CD4-positive, alpha-beta T cell treated with Interleukin-6 for 4 hours (primary cell): Measurements from ENCODE around the gene USP9Y.

Experiments
- DNase-seq: peaks from one replicate; pipeline ENCODE4 v3.0.0-alpha.2; 2020; ENCODE audit warnings: mixed read lengths

USP9Y gene

DNA sequence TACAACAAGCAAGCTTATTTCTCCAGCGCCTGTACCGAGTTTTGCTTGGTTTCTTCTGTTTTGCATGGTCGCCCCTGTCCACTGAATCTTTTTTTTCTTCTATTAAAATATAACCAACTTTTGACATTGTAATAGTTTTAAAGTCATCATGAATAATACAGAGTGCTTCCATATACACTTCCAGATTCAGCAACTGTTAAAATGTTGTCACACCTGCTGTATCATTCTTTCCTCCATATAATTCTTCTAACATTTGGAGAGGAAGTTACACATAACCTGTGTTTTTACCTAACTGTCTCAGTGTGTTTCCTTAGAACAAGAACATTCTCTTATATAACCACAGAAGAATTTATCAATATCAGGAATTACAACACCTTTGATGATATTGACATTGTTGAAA lies 83.5 kb downstream of the USP9Y start:
- DNase-seq, result no peak

DNA sequence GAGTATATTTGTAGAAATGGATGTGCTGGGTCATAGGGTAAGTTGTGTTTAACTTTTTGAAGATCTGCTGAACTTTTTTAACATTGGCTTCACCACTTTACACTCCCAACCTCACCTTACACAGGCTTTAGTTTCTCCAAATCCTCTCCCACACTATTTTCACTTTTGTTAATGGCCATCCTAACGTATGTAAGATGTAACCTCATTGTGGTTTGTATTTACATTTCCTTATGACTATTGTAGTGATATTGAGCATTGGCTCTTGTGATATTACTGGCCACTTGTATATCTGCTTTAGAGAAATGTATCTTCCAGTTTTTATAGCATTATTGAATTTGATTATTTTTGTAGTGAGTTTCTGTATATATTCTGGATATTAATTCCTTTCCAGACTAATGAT lies 93.0 kb downstream of the USP9Y start:
- DNase-seq, result no peak

DNA sequence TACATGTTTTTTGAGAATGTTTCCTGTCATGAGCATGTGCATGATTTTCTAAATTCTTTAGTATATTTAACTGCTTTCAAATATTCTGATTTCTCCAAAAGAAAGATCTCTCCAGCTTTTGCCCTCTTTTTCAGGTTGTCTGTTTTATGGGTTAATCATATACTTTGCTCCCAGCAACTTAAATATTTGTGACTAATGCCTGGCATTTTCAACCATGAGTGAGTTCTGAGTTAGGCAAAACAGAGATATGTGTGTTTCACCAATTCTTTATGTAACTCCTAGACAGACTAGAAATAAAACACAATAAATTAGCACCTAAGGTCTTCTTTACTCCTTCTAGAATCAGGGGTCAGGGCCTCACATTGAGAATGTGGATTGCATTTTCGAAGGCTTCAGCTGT lies 107.0 kb downstream of the USP9Y start:
- no peak for DNase-seq

DNA sequence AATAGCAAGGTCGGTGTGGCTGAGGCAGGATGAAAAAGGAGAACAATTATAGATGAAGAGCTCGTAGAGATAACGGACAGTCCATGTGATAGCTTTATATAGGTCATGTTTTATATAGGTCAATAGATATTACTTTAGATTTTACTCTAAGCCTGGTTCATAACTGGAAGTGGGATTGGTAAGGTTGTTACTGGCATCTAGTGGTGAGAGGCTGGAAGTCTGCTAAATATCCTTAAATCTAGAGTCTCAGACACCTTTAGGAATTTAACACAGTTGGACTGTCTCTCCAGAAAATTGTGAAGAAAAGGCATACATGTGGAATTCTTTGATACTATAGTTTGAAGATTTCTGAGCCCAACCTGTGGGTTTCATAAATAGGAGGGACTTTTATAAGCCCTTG lies 108.0 kb downstream of the USP9Y start:
- DNase-seq, result no peak

DNA sequence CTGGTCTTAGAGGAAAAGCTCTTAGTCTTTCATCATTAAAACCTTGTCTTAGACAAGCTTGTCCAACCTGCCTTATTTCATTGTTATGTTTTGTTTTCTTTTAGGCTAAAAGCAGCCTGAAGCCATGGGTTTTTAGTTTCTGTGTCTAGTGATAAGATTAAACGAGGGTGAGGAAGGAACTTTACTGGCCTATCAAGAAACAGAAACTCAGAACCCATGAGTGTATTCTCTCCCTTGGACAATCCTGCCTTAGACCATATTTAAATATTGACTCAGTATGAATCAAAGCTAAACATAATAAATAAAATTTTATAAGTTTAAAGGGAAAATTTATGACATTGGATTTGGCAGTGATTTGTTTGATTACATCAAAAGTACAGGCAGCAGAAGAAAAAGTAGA lies 122.4 kb downstream of the USP9Y start:
- no peak for DNase-seq

DNA sequence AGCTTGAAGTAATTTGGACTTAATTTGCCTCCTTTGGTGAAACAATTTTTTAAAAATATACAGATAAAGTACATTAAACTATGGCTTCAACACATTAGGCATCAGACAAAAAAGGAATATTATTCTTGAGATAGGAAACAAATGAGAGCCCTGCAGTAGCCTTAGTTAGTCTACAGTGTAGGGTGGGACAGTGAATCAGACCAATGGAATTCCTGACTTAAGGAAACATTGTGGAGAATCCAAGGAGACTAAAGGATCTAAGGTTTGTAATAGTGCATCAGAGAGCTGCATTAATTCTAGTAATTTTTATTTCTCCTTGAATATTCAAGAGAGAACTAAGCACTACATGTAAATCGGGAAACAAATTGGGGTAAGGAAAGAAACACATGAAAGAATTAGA lies 125.8 kb downstream of the USP9Y start:
- DNase-seq, result no peak

DNA sequence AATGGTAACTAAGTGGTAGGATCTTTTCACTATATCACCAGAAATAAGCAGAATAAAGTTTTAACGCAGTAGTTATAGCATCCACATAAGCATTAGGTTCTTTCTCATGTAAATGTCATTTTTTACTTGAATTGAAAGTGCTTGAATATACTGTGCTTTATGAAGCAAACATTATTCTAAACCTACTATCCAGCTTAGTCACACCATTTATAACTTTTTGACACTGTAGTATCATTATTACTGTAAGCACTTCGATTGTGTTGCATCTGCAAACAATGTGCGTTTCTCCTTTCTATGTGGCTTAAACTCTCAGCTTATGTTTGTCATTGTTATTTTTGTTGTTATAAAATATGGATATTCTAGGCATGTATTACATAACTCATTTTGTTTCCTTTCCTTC lies 132.3 kb downstream of the USP9Y start:
- no peak for DNase-seq

DNA sequence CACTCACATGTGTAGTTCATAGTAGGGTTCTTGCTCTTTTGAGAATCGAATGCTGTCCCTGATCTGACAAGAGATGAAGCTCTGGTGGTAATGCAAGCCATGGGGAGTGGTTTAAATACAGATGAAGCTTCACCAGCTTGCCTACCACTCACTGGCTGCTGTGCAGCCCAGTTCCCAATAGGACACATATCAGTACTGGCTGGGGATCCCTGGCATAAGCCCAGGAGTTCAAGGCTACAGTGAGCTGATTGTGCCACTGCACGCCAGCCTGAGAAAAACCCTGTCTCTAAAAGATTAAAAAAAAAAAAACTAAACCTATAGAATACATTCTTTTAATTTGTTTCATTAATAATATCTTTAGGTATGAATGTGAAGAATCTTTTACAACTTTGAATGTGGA lies 136.5 kb downstream of the USP9Y start:
- DNase-seq, result no peak

DNA sequence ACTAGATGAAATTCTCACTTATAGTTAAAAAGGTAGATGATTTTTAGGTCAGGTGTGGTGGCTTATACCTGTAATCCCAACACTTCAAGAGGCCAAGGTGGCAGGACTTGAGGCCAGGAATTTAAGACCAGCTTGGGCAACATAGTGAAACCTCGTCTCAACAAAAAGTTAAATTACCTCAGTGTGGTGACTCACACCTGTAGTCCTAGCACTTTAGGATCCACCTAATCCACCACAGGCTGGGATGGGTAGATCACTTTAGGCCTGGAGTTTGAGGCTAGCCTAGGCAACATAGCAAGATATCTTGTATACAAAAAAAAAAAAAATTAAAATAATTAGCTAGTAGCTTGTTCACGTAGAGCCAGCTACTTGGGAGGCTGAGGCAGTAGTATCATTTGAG lies 140.3 kb downstream of the USP9Y start:
- no peak for DNase-seq

DNA sequence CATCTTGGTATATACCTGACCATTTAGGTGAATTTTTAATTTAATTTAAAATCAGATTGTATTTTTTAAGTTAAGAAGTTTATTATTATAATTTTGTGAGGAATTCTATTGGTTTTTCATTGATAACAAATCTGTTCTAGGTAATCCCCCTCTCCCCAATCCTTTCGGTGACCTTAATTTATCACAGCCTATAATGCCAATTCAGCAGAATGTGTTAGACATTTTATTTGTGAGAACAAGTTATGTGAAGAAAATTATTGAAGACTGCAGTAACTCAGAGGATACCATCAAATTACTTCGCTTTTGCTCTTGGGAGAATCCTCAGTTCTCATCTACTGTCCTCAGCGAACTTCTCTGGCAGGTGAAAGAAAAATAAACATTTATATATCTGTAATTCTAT lies 145.8 kb downstream of the USP9Y start:
- no peak for DNase-seq

DNA sequence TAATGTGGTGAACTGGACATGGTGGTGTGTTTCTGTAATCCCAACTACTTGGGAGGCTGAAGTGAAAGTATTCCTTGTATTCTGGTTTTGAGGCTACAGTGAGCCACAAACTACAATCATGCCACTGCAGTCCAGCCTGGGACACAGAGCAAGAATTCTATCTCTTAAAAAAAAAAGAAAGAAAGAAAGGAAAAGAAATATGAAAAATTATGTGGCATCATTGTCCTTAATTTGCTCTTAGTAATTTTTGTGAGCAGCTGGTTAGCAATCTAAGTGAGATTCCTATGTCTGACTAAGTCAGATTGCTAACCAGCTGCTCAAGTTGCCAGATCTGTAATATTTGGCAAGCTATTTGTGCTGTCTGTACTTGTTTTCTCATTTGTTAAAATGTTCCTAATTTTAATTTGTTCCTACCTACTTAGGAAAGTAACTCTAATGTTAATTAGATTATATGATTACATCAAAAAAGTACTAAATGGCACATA lies 154.8 kb downstream of the USP9Y start:
- DNase-seq, result no peak

DNA sequence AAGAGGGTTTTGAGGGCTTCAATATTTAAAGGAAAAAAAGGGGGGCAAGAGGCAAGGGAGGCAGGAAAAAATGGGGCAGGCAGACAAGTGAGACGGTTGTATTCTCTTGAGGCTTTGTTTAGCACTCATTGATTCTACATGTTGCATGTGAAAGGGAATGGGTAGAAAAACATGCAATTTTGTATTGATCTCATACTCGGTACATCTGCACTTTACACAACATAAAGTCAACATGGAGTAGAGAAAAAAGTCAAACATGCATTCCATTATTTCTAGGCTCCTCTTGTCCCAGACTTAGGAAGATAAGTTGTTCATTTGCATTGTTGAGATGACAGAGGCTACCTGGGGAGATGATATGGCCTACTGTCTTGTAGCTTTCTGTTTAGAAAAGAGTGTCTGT lies 166.9 kb downstream of the USP9Y start:
- no peak for DNase-seq

DNA sequence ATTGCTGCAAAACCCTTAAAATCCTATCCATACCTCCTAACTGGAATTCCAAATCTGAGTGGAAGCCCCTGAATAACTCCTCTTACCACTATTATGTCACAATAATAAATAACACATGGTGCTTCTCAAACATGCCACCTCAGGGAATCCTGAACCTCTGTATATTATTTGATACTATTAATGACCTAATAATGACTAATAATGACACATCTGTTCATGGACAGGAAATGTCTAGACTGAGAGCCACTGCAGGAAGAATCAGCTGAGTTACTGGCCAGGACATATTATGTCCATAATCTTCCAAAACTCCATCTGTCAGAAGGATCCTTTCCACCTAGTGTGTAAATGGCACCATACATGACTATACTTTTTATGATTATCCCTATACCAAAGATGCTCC lies 195.9 kb downstream of the USP9Y start:
- DNase-seq, result no peak

DNA sequence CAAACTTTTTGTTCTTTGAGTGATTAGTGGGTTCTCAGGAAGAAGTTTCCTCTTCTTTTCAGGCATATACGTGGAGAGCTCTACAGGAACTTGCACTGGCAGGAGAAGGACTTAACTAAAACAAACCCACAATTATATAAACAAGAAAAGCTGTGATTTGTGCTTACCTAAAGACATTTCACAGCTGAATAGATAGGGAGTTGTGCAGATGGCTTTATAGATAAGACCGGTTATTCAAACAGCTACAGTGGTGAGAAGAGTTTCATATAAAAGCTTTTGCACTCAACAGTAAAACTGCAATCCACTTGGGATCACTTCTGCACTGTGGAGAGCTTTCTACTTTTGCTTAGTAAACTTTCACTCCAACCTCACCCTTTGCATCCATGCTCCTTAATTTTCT lies 197.6 kb downstream of the USP9Y start:
- no peak for DNase-seq

DNA sequence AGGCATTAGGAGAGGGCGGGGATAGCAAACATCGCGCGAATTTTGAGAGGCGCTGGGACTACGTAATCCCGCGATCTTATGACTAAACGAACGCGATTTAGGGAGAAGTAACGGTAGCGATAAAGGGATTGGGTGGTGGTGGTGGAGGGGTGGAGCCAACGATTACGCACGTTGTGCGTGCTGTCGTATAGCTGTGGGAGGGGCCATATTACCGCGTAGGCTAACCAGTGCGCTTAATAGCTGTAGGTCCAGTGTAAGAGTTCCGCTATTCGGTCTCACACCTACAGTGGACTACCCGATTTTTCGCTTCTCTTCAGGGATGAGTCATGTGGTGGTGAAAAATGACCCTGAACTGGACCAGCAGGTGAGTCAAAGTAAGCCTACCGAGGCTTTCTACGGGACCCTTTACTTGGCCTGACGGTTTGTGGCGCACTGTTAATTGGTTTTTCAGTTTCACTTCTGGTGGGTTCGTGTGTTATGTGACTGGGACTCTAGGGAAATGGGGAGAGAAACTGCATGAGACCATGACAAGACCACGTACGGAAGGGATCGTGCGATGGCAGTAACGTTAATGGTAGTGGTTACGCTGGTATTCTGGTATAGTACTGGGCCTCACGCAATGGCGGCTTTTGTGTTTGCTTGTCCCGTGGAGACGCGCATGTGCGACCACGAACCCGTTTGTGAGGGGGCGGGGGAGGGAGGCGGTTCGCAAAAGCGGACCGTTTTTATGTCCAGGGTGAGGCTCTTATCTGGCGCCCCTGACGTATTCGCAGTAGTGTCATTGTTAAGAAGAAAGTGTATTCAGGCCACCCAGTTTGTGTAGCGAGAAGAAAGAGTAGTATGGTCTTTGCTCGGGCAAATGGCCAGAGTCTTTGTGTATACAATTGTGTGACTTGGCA lies 203.8 kb downstream of the USP9Y start, which contains the start of gene DDX3Y:
Gene DDX3Y (plus strand): TSS at position 251 of the 899 bp plus-strand sequence. CDS start 69 bp downstream, at position 320.
- DNase-seq, result no peak

DNA sequence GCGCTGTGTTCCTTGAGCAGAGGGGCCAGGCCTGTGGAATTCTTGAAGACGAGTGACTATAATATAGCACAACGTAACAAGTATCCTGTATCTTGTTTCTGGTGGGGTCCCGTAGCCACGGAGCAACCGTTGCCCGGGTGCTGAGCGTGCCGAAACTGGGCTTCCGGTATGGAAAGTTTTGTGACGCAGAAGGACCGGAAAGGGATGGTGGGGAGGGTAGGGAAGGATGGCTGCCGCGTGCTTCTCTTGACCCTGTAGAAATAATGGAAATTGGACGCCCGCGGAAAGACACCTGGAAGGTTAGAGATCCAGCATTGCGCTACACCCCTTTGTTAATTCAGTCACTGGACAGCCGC lies 204.5 kb downstream of the USP9Y start:
- DNase-seq, result no peak

DNA sequence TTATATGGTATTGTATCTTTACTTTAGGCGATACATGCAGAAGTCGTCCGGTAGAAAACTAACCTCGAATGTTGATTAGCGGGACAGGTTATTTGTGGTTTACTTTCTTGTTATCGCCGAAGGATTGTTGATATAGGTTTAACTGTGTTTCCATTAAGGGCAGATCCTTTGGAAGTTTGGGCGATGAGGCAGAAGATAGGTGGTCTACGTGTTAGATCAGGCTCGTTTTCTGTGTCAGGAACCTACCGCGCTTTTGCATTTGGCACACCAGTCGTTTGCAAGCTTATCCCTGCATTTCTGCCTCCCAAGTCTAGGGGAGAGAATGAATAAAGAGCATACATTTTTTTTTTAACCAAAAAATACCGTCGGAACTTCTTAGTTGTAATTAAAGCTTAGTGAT lies 204.9 kb downstream of the USP9Y start:
- DNase-seq, result no peak
